Esophagus squamous epithelium (tissue), 5 donors: ENCODE data around the gene NCKAP5. TPM values are rescaled to one million over a fixed set of nuclear protein-coding genes. Genes with fewer than 3 reads are reported as not detected.

Experiments used
- DNase-seq: peaks from one replicate; lab custom pipeline; 2025; lab: John Stamatoyannopoulos, UW
- H3K27ac ChIP-seq, 4 donors: fragments of 200-600 bp; sonication (generic); one replicate each; pipeline ENCODE4 v1.5.1; 2016 to 2019; ENCODE audit warnings: mild to moderate bottlenecking in 1 of 4
- H3K27me3 ChIP-seq, 4 donors: fragments of 200-600 bp; sonication (generic); 1 replicate in 3 of 4; 2 replicates in 1 of 4; pipeline versions ENCODE4 v1.5.1 to v1.6.0; 2017 to 2021; ENCODE audit warnings: antibody characterized with exemption in 1 of 4
- H3K36me3 ChIP-seq, 3 donors: fragments of 200-600 bp; sonication (generic); one replicate each; pipeline ENCODE4 v1.5.1; 2016 to 2019
- H3K4me1 ChIP-seq, 3 donors: fragments of 200-600 bp; sonication (generic); one replicate each; pipeline ENCODE4 v1.5.1; 2017 to 2019
- H3K4me3 ChIP-seq, 4 donors: fragments of 200-600 bp; sonication (generic); 1 replicate in 3 of 4; 2 replicates in 1 of 4; pipeline ENCODE4 v1.5.1; 2016 to 2019; ENCODE audit warnings: mild to moderate bottlenecking in 2 of 4, moderate library complexity in 1 of 4
- H3K9me3 ChIP-seq, 3 donors: fragments of 200-600 bp; sonication (generic); one replicate each; pipeline ENCODE4 v1.5.1; 2016 to 2019
- CTCF ChIP-seq, 6 experiments: fragments of 450-650 bp in 4 of 6; fragments of 200-600 bp in 2 of 6; sonication (generic) in 2 of 6; IDR thresholded peaks; one replicate each; pipeline ENCODE4 v1.5.1; 2016 to 2019; ENCODE audit warnings: antibody characterized with exemption in 6 of 6, mild to moderate bottlenecking in 4 of 6, moderate library complexity in 4 of 6
- POLR2A ChIP-seq, 4 donors: fragments of 450-650 bp; IDR thresholded peaks; one replicate each; pipeline ENCODE4 v1.6.1; 2017; ENCODE audit warnings: antibody characterized with exemption in 4 of 4, mild to moderate bottlenecking in 4 of 4, moderate library complexity in 3 of 4
- WGBS, 2 donors: methylation state at CpG; one replicate each; pipeline ENCODE4 v1.1.5; 2018; 5-methylcytosine and 5-hydroxymethylcytosine counted together
- intact Hi-C: fragments of 100-400 bp; cut with DNase I; formaldehyde crosslinking; loops from one replicate; pipeline ENCODE4 v1.15.0; 2022
- total RNA-seq, 4 donors: library from RNA; depleted of rRNA; stranded (reverse); fragments of >200 nt; gene quantifications; one replicate each; pipeline ENCODE4 v1.1.0, GENCODE V29; 2016
- donor health status: DM: yes; HTN: yes; CAD: no.

NCKAP5 gene
- total RNA-seq, 4 donors from 2014 or later: 4.5 to 6.9 (median 5.3) TPM

- WGBS, 2 donors: 62 to 69% methylated on average over 7 of the region's 7 CpGs
- DNase-seq: no peak
- no peak overlapping the region for H3K4me3 ChIP-seq
- TF ChIP-seq CTCF (IDR thresholded peaks at IDR 0.05) (no peak), POLR2A (IDR thresholded peaks at IDR 0.05) (no peak)
- H3K27ac ChIP-seq: no peak overlapping the region
- H3K36me3 ChIP-seq: no peaks in the 10 kb centered on the region
- peaks cover 0 to 15% (median 0%) of the 10 kb centered on the region in 3 donors for H3K4me1 ChIP-seq
- no peaks in the 10 kb centered on the region for H3K27me3 ChIP-seq
- intact Hi-C loops: no loop called here
- H3K9me3 ChIP-seq: no peaks in the 10 kb centered on the region
Observed at GRCh38 chr2:133077269-133077822, 490.9 kb downstream of the NCKAP5 start.

- peak overlapping the region in 2 of 4 donors; percentile 61 to 68 for H3K27ac ChIP-seq
- no peaks in the 10 kb centered on the region for H3K27me3 ChIP-seq
- H3K4me3 ChIP-seq: no peak overlapping the region
- whole genome bisulfite sequencing, 2 donors: 34 to 41% methylated on average over 5 of the region's 5 CpGs
- no peaks in the 10 kb centered on the region for H3K9me3 ChIP-seq
- TF ChIP-seq POLR2A (IDR thresholded peaks at IDR 0.05) (no peak), CTCF (IDR thresholded peaks at IDR 0.05) (no peak)
- peaks cover 0 to 17% (median 0%) of the 10 kb centered on the region in 3 donors for H3K4me1 ChIP-seq
- DNase-seq: no peak
- H3K36me3 ChIP-seq: no peaks in the 10 kb centered on the region
- intact Hi-C loops: no loop called here
Observed at GRCh38 chr2:133072837-133073694, 495.2 kb downstream of the NCKAP5 start.

GRCh38 chr2:133063775-133064174, 504.5 kb downstream of the NCKAP5 start:
- no peak for DNase-seq
- H3K36me3 ChIP-seq: no peaks in the 10 kb centered on the region
- no peaks in the 10 kb centered on the region for H3K27me3 ChIP-seq
- intact Hi-C loops: no loop called here
- WGBS, 2 donors: 19 to 28% methylated on average over 4 of the region's 4 CpGs
- H3K27ac ChIP-seq: no peak overlapping the region
- no peaks in the 10 kb centered on the region for H3K4me1 ChIP-seq
- no peak overlapping the region for H3K4me3 ChIP-seq
- TF ChIP-seq CTCF (IDR thresholded peaks at IDR 0.05): no peak
- no peak for TF ChIP-seq POLR2A (IDR thresholded peaks at IDR 0.05)
- no peaks in the 10 kb centered on the region for H3K9me3 ChIP-seq

GRCh38 chr2:133062931-133063665, 505.2 kb downstream of the NCKAP5 start:
- 82 to 84% methylated on average over 2 of the region's 2 CpGs for WGBS, 2 donors
- TF ChIP-seq CTCF (IDR thresholded peaks at IDR 0.05) (no peak), POLR2A (IDR thresholded peaks at IDR 0.05) (no peak)
- Histone ChIP-seq H3K27ac (no peak overlapping the region), H3K4me1 (no peaks in the 10 kb centered on the region), H3K27me3 (no peaks in the 10 kb centered on the region), H3K4me3 (no peak overlapping the region), H3K9me3 (no peaks in the 10 kb centered on the region), H3K36me3 (no peaks in the 10 kb centered on the region)
- intact Hi-C loops: no loop called here
- no peak for DNase-seq
